WTC11 (cell line): ENCODE results near the gene SLC2A6. TPM values are rescaled to one million over a fixed set of nuclear protein-coding genes. Genes with fewer than 3 reads are reported as not detected.

ENCODE experiments used
- ATAC-seq: fragments of 200-7000 bp; cut with Tn5 transposase; 2 replicates; pipeline ENCODE4 v1.10.0; 2021; ENCODE audit warnings: mild to moderate bottlenecking, moderate library complexity
- CTCF ChIA-PET: fragments of 300-600 bp; sonication (Branson Sonifier 250); formaldehyde crosslinking; loops from one replicate; lab custom pipeline; 2021; ENCODE audit warnings: antibody characterized with exemption; lab: Charles Lee
- POLR2A ChIA-PET: fragments of 350-600 bp; sonication (Branson Sonifier 250); formaldehyde crosslinking; loops from one replicate; lab custom pipeline; 2021; ENCODE audit warnings: antibody characterized with exemption; lab: Charles Lee
- DNase-seq: peaks from one replicate; pipeline ENCODE4 v3.0.0; 2021; ENCODE audit warnings: low spot score
- H3K27ac Mint-ChIP-seq: 2 replicates; pipeline ENCODE4 v1.8.0; 2021; ENCODE audit warnings: mixed read lengths
- H3K27me3 Mint-ChIP-seq: 2 replicates; pipeline ENCODE4 v1.8.0; 2021; ENCODE audit warnings: low read depth, mild to moderate bottlenecking, moderate library complexity, mixed read lengths
- H3K36me3 Mint-ChIP-seq: 2 replicates; pipeline ENCODE4 v1.8.0; 2021; ENCODE audit warnings: mixed read lengths
- H3K4me1 Mint-ChIP-seq: 2 replicates; pipeline ENCODE4 v1.8.0; 2022; ENCODE audit warnings: mixed read lengths
- H3K4me3 Mint-ChIP-seq: 2 replicates; pipeline ENCODE4 v1.8.0; 2021; ENCODE audit warnings: mild to moderate bottlenecking, moderate library complexity, mixed read lengths
- H3K9me3 Mint-ChIP-seq: 2 replicates; pipeline ENCODE4 v1.8.0; 2021; ENCODE audit warnings: mixed read lengths
- ATF1 ChIP-seq: sonication (generic); formaldehyde crosslinking; IDR thresholded peaks from 2 replicates; pipeline ENCODE4 v1.8.1; 2023; ENCODE audit warnings: mild to moderate bottlenecking, moderate library complexity, missing genetic modification reagents
- CBFB ChIP-seq: sonication (generic); formaldehyde crosslinking; IDR thresholded peaks from 2 replicates; pipeline ENCODE4 v1.8.1; 2022; ENCODE audit warnings: mild to moderate bottlenecking, low read depth, missing genetic modification reagents
- CREM ChIP-seq: sonication (generic); formaldehyde crosslinking; IDR thresholded peaks from 2 replicates; pipeline ENCODE4 v1.8.1; 2022; ENCODE audit warnings: mild to moderate bottlenecking, missing genetic modification reagents, moderate library complexity
- ELF4 ChIP-seq: sonication (generic); formaldehyde crosslinking; IDR thresholded peaks from 2 replicates; pipeline ENCODE4 v1.8.1; 2022; ENCODE audit warnings: low read depth, mild to moderate bottlenecking, moderate library complexity, missing genetic modification reagents
- FOXK1 ChIP-seq: sonication (generic); formaldehyde crosslinking; IDR thresholded peaks from 2 replicates; pipeline ENCODE4 v1.8.0; 2022; ENCODE audit warnings: mild to moderate bottlenecking, moderate library complexity, missing genetic modification reagents
- FOXP4 ChIP-seq: sonication (generic); formaldehyde crosslinking; IDR thresholded peaks from 2 replicates; pipeline ENCODE4 v1.8.0; 2022; ENCODE audit warnings: mild to moderate bottlenecking, missing genetic modification reagents
- GRHL2 ChIP-seq: fragments of 250-450 bp; sonication (Bioruptor Pico); IDR thresholded peaks from 2 replicates; pipeline ENCODE4 v1.8.0; 2022; ENCODE audit warnings: mild to moderate bottlenecking, moderate library complexity; ENCODE audit not compliant: insufficient replicate concordance, severe bottlenecking
- GTF2I ChIP-seq: fragments of 250-450 bp; sonication (Bioruptor Pico); conservative IDR thresholded peaks from 2 replicates; pipeline ENCODE4 v1.4.0; 2021; ENCODE audit warnings: mild to moderate bottlenecking
- MXD4 ChIP-seq: fragments of 250-450 bp; sonication (Bioruptor Pico); IDR thresholded peaks from 2 replicates; pipeline ENCODE4 v1.8.0; 2021; ENCODE audit warnings: mild to moderate bottlenecking, moderate library complexity, borderline replicate concordance
- MYBL2 ChIP-seq: sonication (generic); formaldehyde crosslinking; IDR thresholded peaks from 2 replicates; pipeline ENCODE4 v1.8.1; 2023; ENCODE audit warnings: mild to moderate bottlenecking, moderate library complexity, missing genetic modification reagents
- SOX15 ChIP-seq: fragments of 250-450 bp; sonication (Bioruptor Pico); IDR thresholded peaks from 2 replicates; pipeline ENCODE4 v1.9.0; 2021; ENCODE audit warnings: mild to moderate bottlenecking
- SP1 ChIP-seq: sonication (generic); formaldehyde crosslinking; conservative IDR thresholded peaks from 2 replicates; pipeline ENCODE4 v1.8.1; 2022; ENCODE audit warnings: missing genetic modification reagents
- TEAD1 ChIP-seq: sonication (generic); formaldehyde crosslinking; IDR thresholded peaks from 2 replicates; pipeline ENCODE4 v1.8.0; 2022; ENCODE audit warnings: mild to moderate bottlenecking, missing genetic modification reagents
- TEAD4 ChIP-seq: sonication (generic); formaldehyde crosslinking; IDR thresholded peaks from 2 replicates; pipeline ENCODE4 v1.8.0; 2022; ENCODE audit warnings: mild to moderate bottlenecking, missing genetic modification reagents
- TP53 ChIP-seq: sonication (generic); formaldehyde crosslinking; IDR thresholded peaks from 2 replicates; pipeline ENCODE4 v1.8.1; 2023; ENCODE audit warnings: mild to moderate bottlenecking, missing genetic modification reagents
- ZNF416 ChIP-seq: fragments of 250-450 bp; sonication (Bioruptor Pico); IDR thresholded peaks from 2 replicates; pipeline ENCODE4 v1.9.0; 2021; ENCODE audit warnings: mild to moderate bottlenecking, inconsistent platforms
- ZNF671 ChIP-seq: fragments of 250-450 bp; sonication (Bioruptor Pico); IDR thresholded peaks from 2 replicates; pipeline ENCODE4 v1.8.0; 2021; ENCODE audit warnings: mild to moderate bottlenecking
- ZSCAN18 ChIP-seq: fragments of 250-450 bp; sonication (Bioruptor Pico); IDR thresholded peaks from 2 replicates; pipeline ENCODE4 v2.1.2; 2022; ENCODE audit warnings: mild to moderate bottlenecking, moderate library complexity
- total RNA-seq: library from RNA; stranded (reverse); gene quantifications from 3 replicates; pipeline ENCODE4 v1.2.3, GENCODE V29; 2021
- TF ChIP-seq, protein P1 (sequence below): fragments of 250-450 bp; sonication (Bioruptor Pico); conservative IDR thresholded peaks from 2 replicates; pipeline ENCODE4 v1.9.0; 2021; ENCODE audit warnings: mild to moderate bottlenecking
- TF ChIP-seq, protein P2 (sequence below): sonication (generic); formaldehyde crosslinking; IDR thresholded peaks from 2 replicates; pipeline ENCODE4 v1.8.1; 2023; ENCODE audit warnings: mild to moderate bottlenecking, missing genetic modification reagents, moderate library complexity
- TF ChIP-seq, protein P3 (sequence below): sonication (generic); formaldehyde crosslinking; IDR thresholded peaks from 2 replicates; pipeline ENCODE4 v1.8.0; 2023; ENCODE audit warnings: missing genetic modification reagents, mild to moderate bottlenecking, borderline replicate concordance

Gene SLC2A6
- total RNA-seq, 1 experiment from 2014 or later = 16.6 TPM

GRCh38 chr9:133427658-133428348 is 51.1 kb downstream of the SLC2A6 start:
- 0 out of 2 replicates have a peak, but pooled peaks have one; percentile 6 for TF ChIP-seq TEAD1 (CRISPR knock-in tag)
- TF ChIP-seq TEAD4 (CRISPR knock-in tag) = no peak
- Mint-ChIP-seq H3K36me3 (peaks cover 10% of the 10 kb centered on the region), H3K27ac (no peak overlapping the region), H3K9me3 (peaks cover 8% of the 10 kb centered on the region), H3K27me3 (peaks cover 20% of the 10 kb centered on the region), H3K4me3 (peak overlapping the region; percentile 73), H3K4me1 (peaks cover 3% of the 10 kb centered on the region; the same call in 1 of the 2 replicates)
- ChIA-PET POLR2A (no interaction called here), CTCF (interaction anchor here (1.0 to 1.6 kb wide), 7 partner anchors 10 to 86 kb away, joined by 3 to 7 read pairs (median 4); partner anchors contain the start of gene CACFD1)
- ATAC-seq (no peak), DNase-seq (no peak)

DNA sequence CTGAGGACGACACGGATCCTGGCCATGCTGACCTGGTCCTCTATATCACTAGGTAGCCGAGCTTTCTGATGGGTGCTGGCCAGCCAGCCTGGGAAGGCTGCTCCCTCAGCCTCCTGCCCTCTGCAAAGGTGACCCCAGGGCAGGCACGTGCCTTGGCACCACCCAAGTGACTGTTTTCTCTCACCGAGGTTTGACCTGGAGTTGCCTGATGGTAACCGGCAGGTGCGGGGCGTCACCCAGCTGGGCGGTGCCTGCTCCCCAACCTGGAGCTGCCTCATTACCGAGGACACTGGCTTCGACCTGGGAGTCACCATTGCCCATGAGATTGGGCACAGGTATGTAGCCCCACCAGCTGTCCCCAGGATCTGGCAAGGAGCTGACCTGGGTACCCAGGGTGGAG is 52.9 kb downstream of the SLC2A6 start:
- Mint-ChIP-seq H3K36me3 (peaks cover 10% of the 10 kb centered on the region), H3K4me3 (no peak overlapping the region)
- CTCF ChIA-PET = interaction anchor here (1.5 kb wide), 1 partner anchor 61 kb away, joined by 3 read pairs; no protein-coding TSS in a partner anchor

More for the DNA sequence above, 52.9 kb downstream of the SLC2A6 start:
- TF ChIP-seq SOX15 (CRISPR knock-in tag) (no peak), ZNF416 (no peak), ATF1 (CRISPR knock-in tag) (no peak), SP1 (CRISPR knock-in tag) (no peak), TP53 (CRISPR knock-in tag) (no peak), CREM (CRISPR knock-in tag) (no peak), CBFB (no peak), MYBL2 (CRISPR knock-in tag) (no peak), FOXP4 (CRISPR knock-in tag) (no peak), MXD4 (no peak), ZNF671 (CRISPR knock-in tag) (no peak), GTF2I (no peak), FOXK1 (CRISPR knock-in tag) (no peak), ELF4 (no peak), GRHL2 (CRISPR knock-in tag) (no peak), ZSCAN18 (CRISPR knock-in tag) (no peak)
- TF ChIP-seq, protein P1, sequence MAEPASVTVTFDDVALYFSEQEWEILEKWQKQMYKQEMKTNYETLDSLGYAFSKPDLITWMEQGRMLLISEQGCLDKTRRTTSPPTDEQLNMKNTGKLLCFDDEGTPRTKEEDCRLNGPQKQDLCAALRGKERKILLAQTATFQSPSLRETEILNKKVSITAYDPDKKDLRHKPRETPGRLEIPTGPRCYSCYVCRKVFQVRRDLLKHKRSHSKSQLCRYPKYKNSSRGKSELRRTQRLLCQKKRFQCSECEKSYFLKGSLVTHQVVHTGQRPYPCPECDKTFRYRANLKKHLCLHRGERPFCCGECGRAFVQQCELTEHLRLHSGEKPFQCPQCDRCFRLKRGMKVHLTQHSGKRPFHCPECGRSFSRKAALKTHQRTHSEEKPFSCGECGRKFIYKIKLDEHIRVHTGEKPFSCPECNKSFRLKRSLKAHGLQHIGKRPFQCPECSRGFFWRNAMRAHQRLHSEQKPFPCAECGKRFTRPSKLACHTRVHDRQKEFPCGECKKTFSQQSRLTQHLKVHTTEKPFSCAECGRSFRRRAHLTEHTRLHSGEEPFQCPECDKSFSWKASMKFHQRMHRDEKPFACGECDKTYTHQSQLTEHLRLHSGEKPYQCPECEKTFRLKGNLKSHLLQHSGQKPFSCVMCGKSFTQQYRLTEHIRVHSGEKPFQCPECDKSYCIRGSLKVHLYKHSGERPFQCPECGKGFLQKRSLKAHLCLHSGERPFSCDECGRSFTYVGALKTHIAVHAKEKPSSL (CRISPR knock-in tag) = no peak
- TF ChIP-seq, protein P2, sequence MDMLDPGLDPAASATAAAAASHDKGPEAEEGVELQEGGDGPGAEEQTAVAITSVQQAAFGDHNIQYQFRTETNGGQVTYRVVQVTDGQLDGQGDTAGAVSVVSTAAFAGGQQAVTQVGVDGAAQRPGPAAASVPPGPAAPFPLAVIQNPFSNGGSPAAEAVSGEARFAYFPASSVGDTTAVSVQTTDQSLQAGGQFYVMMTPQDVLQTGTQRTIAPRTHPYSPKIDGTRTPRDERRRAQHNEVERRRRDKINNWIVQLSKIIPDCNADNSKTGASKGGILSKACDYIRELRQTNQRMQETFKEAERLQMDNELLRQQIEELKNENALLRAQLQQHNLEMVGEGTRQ (CRISPR knock-in tag) = no peak
- TF ChIP-seq, protein P3, sequence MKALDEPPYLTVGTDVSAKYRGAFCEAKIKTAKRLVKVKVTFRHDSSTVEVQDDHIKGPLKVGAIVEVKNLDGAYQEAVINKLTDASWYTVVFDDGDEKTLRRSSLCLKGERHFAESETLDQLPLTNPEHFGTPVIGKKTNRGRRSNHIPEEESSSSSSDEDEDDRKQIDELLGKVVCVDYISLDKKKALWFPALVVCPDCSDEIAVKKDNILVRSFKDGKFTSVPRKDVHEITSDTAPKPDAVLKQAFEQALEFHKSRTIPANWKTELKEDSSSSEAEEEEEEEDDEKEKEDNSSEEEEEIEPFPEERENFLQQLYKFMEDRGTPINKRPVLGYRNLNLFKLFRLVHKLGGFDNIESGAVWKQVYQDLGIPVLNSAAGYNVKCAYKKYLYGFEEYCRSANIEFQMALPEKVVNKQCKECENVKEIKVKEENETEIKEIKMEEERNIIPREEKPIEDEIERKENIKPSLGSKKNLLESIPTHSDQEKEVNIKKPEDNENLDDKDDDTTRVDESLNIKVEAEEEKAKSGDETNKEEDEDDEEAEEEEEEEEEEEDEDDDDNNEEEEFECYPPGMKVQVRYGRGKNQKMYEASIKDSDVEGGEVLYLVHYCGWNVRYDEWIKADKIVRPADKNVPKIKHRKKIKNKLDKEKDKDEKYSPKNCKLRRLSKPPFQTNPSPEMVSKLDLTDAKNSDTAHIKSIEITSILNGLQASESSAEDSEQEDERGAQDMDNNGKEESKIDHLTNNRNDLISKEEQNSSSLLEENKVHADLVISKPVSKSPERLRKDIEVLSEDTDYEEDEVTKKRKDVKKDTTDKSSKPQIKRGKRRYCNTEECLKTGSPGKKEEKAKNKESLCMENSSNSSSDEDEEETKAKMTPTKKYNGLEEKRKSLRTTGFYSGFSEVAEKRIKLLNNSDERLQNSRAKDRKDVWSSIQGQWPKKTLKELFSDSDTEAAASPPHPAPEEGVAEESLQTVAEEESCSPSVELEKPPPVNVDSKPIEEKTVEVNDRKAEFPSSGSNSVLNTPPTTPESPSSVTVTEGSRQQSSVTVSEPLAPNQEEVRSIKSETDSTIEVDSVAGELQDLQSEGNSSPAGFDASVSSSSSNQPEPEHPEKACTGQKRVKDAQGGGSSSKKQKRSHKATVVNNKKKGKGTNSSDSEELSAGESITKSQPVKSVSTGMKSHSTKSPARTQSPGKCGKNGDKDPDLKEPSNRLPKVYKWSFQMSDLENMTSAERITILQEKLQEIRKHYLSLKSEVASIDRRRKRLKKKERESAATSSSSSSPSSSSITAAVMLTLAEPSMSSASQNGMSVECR (CRISPR knock-in tag) = no peak
- ATAC-seq = no peak
- Mint-ChIP-seq H3K27ac (no peak overlapping the region), H3K27me3 (peaks cover 20% of the 10 kb centered on the region), H3K4me1 (peaks cover 14% of the 10 kb centered on the region), H3K9me3 (peaks cover 8% of the 10 kb centered on the region)
- no peak for DNase-seq
- POLR2A ChIA-PET = no interaction called here
